HCT116 (cell line): ENCODE results near the gene C11orf42. TPM values are rescaled to one million over a fixed set of nuclear protein-coding genes. Genes with fewer than 3 reads are reported as not detected.

Experiments
- ATAC-seq: fragments of 200-7000 bp; cut with Tn5 transposase; 2 replicates; pipeline ENCODE4 v1.9.1; 2020; ENCODE audit warnings: mild to moderate bottlenecking, moderate library complexity
- BruUV-seq: library from RNA; stranded (reverse); fragments of 400-500 nt; replicated peaks from 2 replicates; lab custom pipeline; 2021; lab: Mats Ljungman, UMichigan
- CTCF ChIA-PET: fragments of 300-600 bp; sonication (Branson Sonifier 250); formaldehyde crosslinking; loops from one replicate; lab custom pipeline; 2021; ENCODE audit warnings: antibody characterized with exemption; lab: Charles Lee
- POLR2A ChIA-PET: fragments of 300-600, 350-600 bp; sonication (Branson Sonifier 250); formaldehyde crosslinking; loops from one replicate; lab custom pipeline; 2021; ENCODE audit warnings: antibody characterized with exemption; lab: Charles Lee
- RAD21 ChIA-PET, 2 experiments: fragments of 300-600 bp; sonication (Branson Sonifier 250); formaldehyde crosslinking; loops; one replicate each; lab custom pipeline; 2023; ENCODE audit warnings: low total read pairs in 2 of 2; ENCODE audit not compliant: uncharacterized antibody in 2 of 2, unreplicated experiment in 2 of 2, low non-redundant PET in 1 of 2; lab: Charles Lee
- DNase-seq: peaks from one replicate; pipeline ENCODE4 v3.0.0-alpha.2; 2010; ENCODE audit warnings: low read depth, low spot score
- H2AFZ ChIP-seq: fragments of 200-600 bp; shearing (Covaris generic), sonication (generic); 2 replicates; pipeline ENCODE4 v1.6.1; 2017; ENCODE audit warnings: low read depth, mixed run types, mixed read lengths, antibody characterized with exemption, low read length; ENCODE audit not compliant: poor library complexity, severe bottlenecking
- H3K27ac ChIP-seq: 2 replicates; pipeline ENCODE4 v1.5.1; 2012; ENCODE audit warnings: low read depth, low read length
- H3K27me3 ChIP-seq: fragments of 200-600 bp; sonication (generic); 2 replicates; pipeline ENCODE4 v1.6.1; 2016; ENCODE audit warnings: mixed run types, low read length, mixed read lengths; ENCODE audit not compliant: insufficient read depth
- H3K36me3 ChIP-seq, 2 experiments: fragments of 200-500 bp in 1 of 2; fragments of 200-600 bp in 1 of 2; sonication (Bioruptor generic) in 1 of 2; sonication (generic) in 1 of 2; 2 replicates each; pipeline versions ENCODE4 v1.5.1 to v1.6.1; 2014 to 2016; ENCODE audit warnings: low read length in 2 of 2, inconsistent platforms in 1 of 2, mixed read lengths in 1 of 2, mixed run types in 1 of 2; ENCODE audit not compliant: insufficient read depth in 2 of 2, control insufficient read depth in 1 of 2
- H3K4me1 ChIP-seq, 2 experiments: fragments of 200-600 bp in 1 of 2; sonication (generic) in 1 of 2; 2 replicates each; pipeline versions ENCODE4 v1.5.1 to v1.6.1; 2012 to 2017; ENCODE audit warnings: low read length in 2 of 2, inconsistent platforms in 1 of 2, mild to moderate bottlenecking in 1 of 2, mixed read lengths in 1 of 2, mixed run types in 1 of 2, moderate library complexity in 1 of 2; ENCODE audit not compliant: insufficient read depth in 2 of 2, control insufficient read depth in 1 of 2
- H3K4me2 ChIP-seq: fragments of 200-600 bp; sonication (generic); 2 replicates; pipeline ENCODE4 v1.6.1; 2017; ENCODE audit warnings: mixed run types, low read length, mixed read lengths
- H3K4me3 ChIP-seq, 2 experiments: fragments of 200-600 bp in 1 of 2; sonication (generic) in 1 of 2; replicated peaks in 1 of 2; 2 replicates each; pipeline ENCODE4 v1.5.1; 2011 to 2016; ENCODE audit warnings: low read length in 2 of 2, control low read depth in 1 of 2, low read depth in 1 of 2, mild to moderate bottlenecking in 1 of 2, mixed read lengths in 1 of 2, mixed run types in 1 of 2
- H3K79me2 ChIP-seq: fragments of 200-600 bp; sonication (generic); 2 replicates; pipeline ENCODE4 v1.6.1; 2017; ENCODE audit warnings: mild to moderate bottlenecking, mixed run types, low read length, moderate library complexity, mixed read lengths; ENCODE audit not compliant: insufficient read depth
- H3K9ac ChIP-seq: fragments of 200-600 bp; sonication (generic); 2 replicates; pipeline ENCODE4 v1.6.1; 2016; ENCODE audit warnings: low read length, mixed read lengths
- H3K9me2 ChIP-seq: fragments of 200-600 bp; sonication (generic), shearing (Covaris generic); 2 replicates; pipeline ENCODE4 v1.6.1; 2017; ENCODE audit warnings: mixed run types, mild to moderate bottlenecking, moderate library complexity; ENCODE audit not compliant: insufficient read depth
- H3K9me3 ChIP-seq, 2 experiments: fragments of 200-500 bp in 1 of 2; fragments of 200-600 bp in 1 of 2; sonication (Bioruptor generic) in 1 of 2; sonication (generic) in 1 of 2; 2 replicates each; pipeline ENCODE4 v1.6.1; 2014 to 2017; ENCODE audit warnings: low read length in 2 of 2, mixed read lengths in 2 of 2, inconsistent platforms in 1 of 2, low read depth in 1 of 2, mild to moderate bottlenecking in 1 of 2, mixed run types in 1 of 2, moderate library complexity in 1 of 2; ENCODE audit not compliant: control insufficient read depth in 1 of 2, insufficient read depth in 1 of 2
- H4K20me1 ChIP-seq: fragments of 200-600 bp; sonication (generic), shearing (Covaris generic); 2 replicates; pipeline ENCODE4 v1.6.1; 2017; ENCODE audit warnings: mixed run types, mild to moderate bottlenecking, moderate library complexity; ENCODE audit not compliant: insufficient read depth
- CBX3 ChIP-seq: IDR thresholded peaks from 2 replicates; pipeline ENCODE4 v1.6.1; 2012; ENCODE audit warnings: low read depth
- CEBPB ChIP-seq: IDR thresholded peaks from 2 replicates; pipeline ENCODE4 v1.6.1; 2012; ENCODE audit warnings: low read depth
- EGR1 ChIP-seq: IDR thresholded peaks from 2 replicates; pipeline ENCODE4 v1.6.1; 2012; ENCODE audit warnings: low read depth
- ELF1 ChIP-seq: IDR thresholded peaks from 2 replicates; pipeline ENCODE4 v1.6.1; 2012; ENCODE audit warnings: low read depth, borderline replicate concordance
- EZH2 ChIP-seq: fragments of 200-600 bp; sonication (generic); IDR thresholded peaks from 2 replicates; pipeline ENCODE4 v1.6.1; 2017; ENCODE audit warnings: antibody characterized with exemption, mixed run types
- EZH2phosphoT487 ChIP-seq: fragments of 200-600 bp; IDR thresholded peaks from 2 replicates; pipeline ENCODE4 v1.6.1; 2018; ENCODE audit warnings: antibody characterized with exemption, borderline replicate concordance
- FOSL1 ChIP-seq: IDR thresholded peaks from 2 replicates; pipeline ENCODE4 v1.6.1; 2012; ENCODE audit warnings: low read depth
- POLR2A ChIP-seq: IDR thresholded peaks from 2 replicates; pipeline ENCODE4 v1.7.0; 2011; ENCODE audit warnings: borderline replicate concordance; ENCODE audit not compliant: insufficient read depth, insufficient read length; ENCODE audit errors: extremely low read depth
- POLR2AphosphoS5 ChIP-seq: IDR thresholded peaks from 2 replicates; pipeline ENCODE4 v1.6.1; 2011; ENCODE audit warnings: mild to moderate bottlenecking, low read depth, low read length, moderate library complexity
- SIN3A ChIP-seq: IDR thresholded peaks from 2 replicates; pipeline ENCODE4 v1.6.1; 2012; ENCODE audit warnings: low read depth
- SP1 ChIP-seq: IDR thresholded peaks from 2 replicates; pipeline ENCODE4 v1.6.1; 2012; ENCODE audit warnings: low read depth
- SRF ChIP-seq: IDR thresholded peaks from 2 replicates; pipeline ENCODE4 v1.6.1; 2012; ENCODE audit warnings: low read depth
- TCF7L2 ChIP-seq: IDR thresholded peaks from 2 replicates; pipeline ENCODE4 v1.7.0; 2011; ENCODE audit warnings: borderline replicate concordance, inconsistent platforms; ENCODE audit not compliant: insufficient read depth, insufficient read length; ENCODE audit errors: extremely low read depth
- ZFX ChIP-seq: fragments of 450-650 bp; IDR thresholded peaks from 2 replicates; pipeline ENCODE4 v1.6.1; 2017
- ZNF274 ChIP-seq: fragments of 200-500 bp; sonication (Bioruptor generic); IDR thresholded peaks from 2 replicates; pipeline ENCODE4 v1.6.1; 2014; ENCODE audit warnings: mild to moderate bottlenecking, low read depth, low read length, inconsistent platforms
- intact Hi-C: fragments of 100-400 bp; cut with micrococcal nuclease; formaldehyde crosslinking; loops from 2 replicates; pipeline ENCODE4 v1.10.0; 2022
- total RNA-seq: library from RNA; stranded (reverse); gene quantifications from one replicate; pipeline ENCODE4 v1.2.1, GENCODE V29; 2021; ENCODE audit not compliant: unreplicated experiment
- TF ChIP-seq, protein P1 (sequence below): IDR thresholded peaks from 2 replicates; pipeline ENCODE4 v1.6.1; 2011; ENCODE audit warnings: mild to moderate bottlenecking, low read length, moderate library complexity; ENCODE audit not compliant: insufficient replicate concordance; ENCODE audit errors: extremely low read depth
- TF ChIP-seq, protein P2 (sequence below): IDR thresholded peaks from 2 replicates; pipeline ENCODE4 v1.6.1; 2012; ENCODE audit warnings: low read depth

C11orf42 gene
- total RNA-seq, 1 experiment from 2014 or later: not detected

DNA sequence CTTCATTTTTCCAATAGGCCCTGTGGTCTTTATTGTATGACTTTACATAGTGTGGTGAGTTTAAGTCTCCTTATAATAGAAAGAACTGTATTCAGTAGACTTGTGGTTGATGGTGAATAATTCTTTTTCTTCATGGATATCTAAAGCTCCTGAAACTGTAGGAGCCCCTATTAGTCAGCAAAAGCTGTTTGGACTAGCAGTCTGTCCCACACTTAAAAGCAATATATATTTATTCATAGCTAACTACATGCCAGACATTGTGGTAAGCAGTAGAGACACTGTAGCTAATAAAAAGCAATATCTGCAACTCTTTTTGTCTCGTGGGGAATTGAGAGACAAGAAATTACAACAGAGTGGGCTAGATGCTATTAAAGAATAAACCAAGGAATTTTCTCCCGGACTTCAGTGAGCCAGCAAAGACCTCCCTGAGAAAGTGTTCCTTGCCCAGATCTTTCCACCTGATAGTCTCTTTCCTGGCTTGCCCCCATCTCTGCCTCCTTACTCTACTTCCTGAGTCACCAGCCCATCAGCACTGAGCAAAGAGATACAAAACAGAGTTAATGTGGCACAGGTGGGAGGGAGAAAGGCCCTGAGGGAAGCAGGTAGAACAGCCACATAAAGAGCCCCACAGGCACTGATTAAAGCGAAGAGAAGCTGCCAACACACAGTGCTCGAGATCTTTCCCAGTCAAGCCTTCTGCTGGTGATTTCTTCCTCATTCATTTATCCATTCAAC, 7.7 kb upstream of the C11orf42 start:
- Histone ChIP-seq H4K20me1 (no peaks in the 10 kb centered on the region), H3K27me3 (peaks cover 43% of the 10 kb centered on the region), H3K27ac (no peak overlapping the region), H3K79me2 (no peaks in the 10 kb centered on the region), H3K4me2 (no peak overlapping the region), H3K4me3 (no peak overlapping the region)
- no peak for ATAC-seq
- intact Hi-C loops: no loop called here
- BruUV-seq: no TSS peak
- POLR2A ChIA-PET: no interaction called here
- TF ChIP-seq EZH2phosphoT487 (no peak), ELF1 (no peak), POLR2A (no peak), ZFX (no peak), POLR2AphosphoS5 (no peak), CEBPB (no peak), SIN3A (no peak), EGR1 (no peak), CBX3 (no peak), ZNF274 (no peak), FOSL1 (no peak), SRF (no peak), TCF7L2 (no peak), EZH2 (no peak), SP1 (no peak)
- TF ChIP-seq, protein P1, sequence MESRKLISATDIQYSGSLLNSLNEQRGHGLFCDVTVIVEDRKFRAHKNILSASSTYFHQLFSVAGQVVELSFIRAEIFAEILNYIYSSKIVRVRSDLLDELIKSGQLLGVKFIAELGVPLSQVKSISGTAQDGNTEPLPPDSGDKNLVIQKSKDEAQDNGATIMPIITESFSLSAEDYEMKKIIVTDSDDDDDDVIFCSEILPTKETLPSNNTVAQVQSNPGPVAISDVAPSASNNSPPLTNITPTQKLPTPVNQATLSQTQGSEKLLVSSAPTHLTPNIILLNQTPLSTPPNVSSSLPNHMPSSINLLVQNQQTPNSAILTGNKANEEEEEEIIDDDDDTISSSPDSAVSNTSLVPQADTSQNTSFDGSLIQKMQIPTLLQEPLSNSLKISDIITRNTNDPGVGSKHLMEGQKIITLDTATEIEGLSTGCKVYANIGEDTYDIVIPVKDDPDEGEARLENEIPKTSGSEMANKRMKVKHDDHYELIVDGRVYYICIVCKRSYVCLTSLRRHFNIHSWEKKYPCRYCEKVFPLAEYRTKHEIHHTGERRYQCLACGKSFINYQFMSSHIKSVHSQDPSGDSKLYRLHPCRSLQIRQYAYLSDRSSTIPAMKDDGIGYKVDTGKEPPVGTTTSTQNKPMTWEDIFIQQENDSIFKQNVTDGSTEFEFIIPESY: no peak
- TF ChIP-seq, protein P2, sequence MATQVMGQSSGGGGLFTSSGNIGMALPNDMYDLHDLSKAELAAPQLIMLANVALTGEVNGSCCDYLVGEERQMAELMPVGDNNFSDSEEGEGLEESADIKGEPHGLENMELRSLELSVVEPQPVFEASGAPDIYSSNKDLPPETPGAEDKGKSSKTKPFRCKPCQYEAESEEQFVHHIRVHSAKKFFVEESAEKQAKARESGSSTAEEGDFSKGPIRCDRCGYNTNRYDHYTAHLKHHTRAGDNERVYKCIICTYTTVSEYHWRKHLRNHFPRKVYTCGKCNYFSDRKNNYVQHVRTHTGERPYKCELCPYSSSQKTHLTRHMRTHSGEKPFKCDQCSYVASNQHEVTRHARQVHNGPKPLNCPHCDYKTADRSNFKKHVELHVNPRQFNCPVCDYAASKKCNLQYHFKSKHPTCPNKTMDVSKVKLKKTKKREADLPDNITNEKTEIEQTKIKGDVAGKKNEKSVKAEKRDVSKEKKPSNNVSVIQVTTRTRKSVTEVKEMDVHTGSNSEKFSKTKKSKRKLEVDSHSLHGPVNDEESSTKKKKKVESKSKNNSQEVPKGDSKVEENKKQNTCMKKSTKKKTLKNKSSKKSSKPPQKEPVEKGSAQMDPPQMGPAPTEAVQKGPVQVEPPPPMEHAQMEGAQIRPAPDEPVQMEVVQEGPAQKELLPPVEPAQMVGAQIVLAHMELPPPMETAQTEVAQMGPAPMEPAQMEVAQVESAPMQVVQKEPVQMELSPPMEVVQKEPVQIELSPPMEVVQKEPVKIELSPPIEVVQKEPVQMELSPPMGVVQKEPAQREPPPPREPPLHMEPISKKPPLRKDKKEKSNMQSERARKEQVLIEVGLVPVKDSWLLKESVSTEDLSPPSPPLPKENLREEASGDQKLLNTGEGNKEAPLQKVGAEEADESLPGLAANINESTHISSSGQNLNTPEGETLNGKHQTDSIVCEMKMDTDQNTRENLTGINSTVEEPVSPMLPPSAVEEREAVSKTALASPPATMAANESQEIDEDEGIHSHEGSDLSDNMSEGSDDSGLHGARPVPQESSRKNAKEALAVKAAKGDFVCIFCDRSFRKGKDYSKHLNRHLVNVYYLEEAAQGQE: no peak
- TF ChIP-seq, all 23 proteins: peak for 0
- H3K9me3 ChIP-seq: no peaks in the 10 kb centered on the region
- no peaks in the 10 kb centered on the region for H3K9me2 ChIP-seq
- H3K36me3 ChIP-seq: no peaks in the 10 kb centered on the region
- RAD21 ChIA-PET: no interaction called here
- CTCF ChIA-PET: no interaction called here
- no peak for DNase-seq
- no peak overlapping the region for H2AFZ ChIP-seq
- no peaks in the 10 kb centered on the region for H3K4me1 ChIP-seq
- no peak overlapping the region for H3K9ac ChIP-seq
